Heart right ventricle (tissue), 16 donors: ENCODE data around the gene MTA1. TPM values are rescaled to one million over a fixed set of nuclear protein-coding genes. Genes with fewer than 3 reads are reported as not detected.
A peak's percentile ranks its signal among the peaks of the same experiment; 100 is the strongest.

ENCODE experiments used
- ATAC-seq, 8 donors: fragments of 200-7000 bp; cut with Tn5 transposase; one replicate each; pipeline ENCODE4 v1.9.1; 2020; ENCODE audit warnings: mild to moderate bottlenecking in 8 of 8, moderate library complexity in 8 of 8, moderate number of reproducible peaks in 1 of 8
- DNase-seq, 2 donors: peaks; one replicate each; pipeline ENCODE4 v3.0.0-alpha.2; 2020
- H3K27ac ChIP-seq, 10 donors: fragments of 200-600 bp; sonication (generic) in 2 of 10; one replicate each; pipeline versions ENCODE4 v1.5.0 to v1.8.0; 2020 to 2022; ENCODE audit warnings: mild to moderate bottlenecking in 3 of 10
- H3K27me3 ChIP-seq, 7 donors: fragments of 200-600 bp; one replicate each; pipeline ENCODE4 v1.8.0; 2021 to 2022; ENCODE audit warnings: mild to moderate bottlenecking in 2 of 7
- H3K36me3 ChIP-seq, 9 donors: fragments of 200-600 bp; sonication (generic) in 1 of 9; one replicate each; pipeline versions ENCODE4 v1.5.0 to v1.8.0; 2020 to 2022; ENCODE audit warnings: mild to moderate bottlenecking in 2 of 9
- H3K4me1 ChIP-seq, 9 donors: fragments of 200-600 bp; sonication (generic) in 1 of 9; one replicate each; pipeline versions ENCODE4 v1.5.0 to v1.8.0; 2020 to 2022; ENCODE audit warnings: mild to moderate bottlenecking in 4 of 9
- H3K4me3 ChIP-seq, 10 donors: fragments of 200-600 bp; sonication (generic) in 2 of 10; one replicate each; pipeline versions ENCODE4 v1.5.0 to v1.8.0; 2020 to 2022; ENCODE audit warnings: mild to moderate bottlenecking in 7 of 10, moderate library complexity in 2 of 10
- H3K9me3 ChIP-seq, 11 donors: fragments of 200-600 bp in 10 of 11; sonication (generic) in 2 of 11; one replicate each; pipeline versions ENCODE4 v1.5.0 to v1.8.0; 2013 to 2022; ENCODE audit warnings: mild to moderate bottlenecking in 2 of 11, control low read depth in 1 of 11, moderate library complexity in 1 of 11
- CTCF ChIP-seq, 9 donors: fragments of 200-600 bp; sonication (generic) in 2 of 9; IDR thresholded peaks; one replicate each; pipeline versions ENCODE4 v1.5.0 to v1.8.0; 2021 to 2022; ENCODE audit warnings: antibody characterized with exemption in 9 of 9, mild to moderate bottlenecking in 5 of 9, moderate library complexity in 1 of 9
- WGBS, 2 donors: extraction: QIAGEN DNeasy Blood & Tissue Kit; methylation state at CpG; one replicate each; pipeline ENCODE4 v1.1.7; 2013; ENCODE audit warnings: inconsistent platforms in 1 of 2; 5-methylcytosine and 5-hydroxymethylcytosine counted together
- intact Hi-C, 10 donors: fragments of 100-400 bp; cut with DNase I; formaldehyde crosslinking; loops; one replicate each; pipeline versions ENCODE4 v1.11.1 to v1.14.2; 2022
- polyA plus RNA-seq, 2 donors: library from polyadenylated mRNA; stranded (reverse); fragments of 200-250 nt; gene quantifications; one replicate each; pipeline ENCODE4 v1.2.3, GENCODE V29; 2013
- total RNA-seq, 10 donors: library from RNA; stranded (reverse); fragmentation: NEBNext Ultra II Directional in 3 of 10; extraction: Animal tissue kit (Norgen Biotek cat#: 25700) in 3 of 10; gene quantifications; one replicate each; pipeline versions ENCODE4 v1.2.1 to v1.2.4, GENCODE V29; 2021 to 2023
- donor health status: Arrhythmogenic right ventricular cardiomyopathy.
- donor health status: ischemic (EF 13 %, LVEDD 7.1; RV severe dilation, severe dysfunction).
- donor health status: healthy with polysubstance abuse.
- donor health status: DM: no; HTN: yes; CAD: no.
- donor health status: DM: no; HTN: no; CAD: no.
- donor health status: ischemic (EF 25% LVEDD 6.9; RV normal size, moderate dysfunction).
- donor health status: ischemic (EF 25% LVEDD 5.7; RV mildly dilated, moderate dysfunction).
- donor health status: healthy.
- donor health status: DM: yes; HTN: yes; CAD: no.
- donor health status: Ischemic cardiomyopathy.
- donor health status: ischemic (EF 35%, LVEDD 5.7; RV mildly dilated, moderate dysfunction).
- donor health status: nonischemic (EF 11% LVEDD 7.7; RV severe dilation, severe dysfunction).
- donor health status: DM: yes; HTN: yes; CAD: no.
- donor health status: PGD.
- donor health status: ischemic (EF 29% LVEDD 5.4; RV normal size, mild dysfunction).
- donor health status: nonischemic (EF 23%, LVEDD 6.1; RV moderate dilation, normal function).

The MTA1 gene
- total and polyA plus RNA-seq, 12 donors: 94.4 to 250 (median 133) TPM

- WGBS, 2 donors: 94% methylated on average over 31 to 32 of the region's 32 CpGs
- DNase-seq (peak in 1 of 2 donors; percentile 9), ATAC-seq (no peak)
- intact Hi-C loops: no loop called here
- no peak overlapping the region for H3K27ac ChIP-seq
- peaks cover 0 to 16% (median 0%) of the 10 kb centered on the region in 9 donors for H3K36me3 ChIP-seq
- TF ChIP-seq CTCF (IDR thresholded peaks at IDR 0.05): no peak
- H3K9me3 ChIP-seq: no peaks in the 10 kb centered on the region
- H3K4me3 ChIP-seq: no peak overlapping the region
- no peaks in the 10 kb centered on the region for H3K27me3 ChIP-seq
- H3K4me1 ChIP-seq: peaks cover 3 to 22% (median 10%) of the 10 kb centered on the region in 9 donors
Measured at GRCh38 chr14:105496831-105497591, 77.4 kb downstream of the MTA1 start.

- Histone ChIP-seq H3K36me3 (peaks cover 0 to 11% (median 0%) of the 10 kb centered on the region in 9 donors), H3K27me3 (no peaks in the 10 kb centered on the region), H3K4me1 (peaks cover 0 to 15% (median 6%) of the 10 kb centered on the region in 9 donors), H3K9me3 (no peaks in the 10 kb centered on the region), H3K27ac (no peak overlapping the region), H3K4me3 (no peak overlapping the region)
- ATAC-seq (no peak), DNase-seq (peak in 1 of 2 donors; percentile 18)
- WGBS, 2 donors: 93 to 94% methylated on average over 31 of the region's 31 CpGs
- no peak for TF ChIP-seq CTCF (IDR thresholded peaks at IDR 0.05)
- intact Hi-C loops: no loop called here
Measured at GRCh38 chr14:105497671-105498429, 78.2 kb downstream of the MTA1 start.

GRCh38 chr14:105498430-105499255 is 79.0 kb downstream of the MTA1 start:
- no peak for TF ChIP-seq CTCF (IDR thresholded peaks at IDR 0.05)
- 83 to 87% methylated on average over 36 of the region's 36 CpGs for WGBS, 2 donors
- H3K9me3 ChIP-seq: no peaks in the 10 kb centered on the region
- no peak overlapping the region for H3K4me3 ChIP-seq
- H3K27ac ChIP-seq: no peak overlapping the region
- no peaks in the 10 kb centered on the region for H3K27me3 ChIP-seq
- DNase-seq (peak in 1 of 2 donors; percentile 11), ATAC-seq (no peak)
- intact Hi-C loops: no loop called here
- H3K36me3 ChIP-seq: peaks cover 0 to 11% (median 0%) of the 10 kb centered on the region in 9 donors
- peaks cover 0 to 15% (median 6%) of the 10 kb centered on the region in 9 donors for H3K4me1 ChIP-seq
